ENCODE measurements around the gene DNAH14.

DNA sequence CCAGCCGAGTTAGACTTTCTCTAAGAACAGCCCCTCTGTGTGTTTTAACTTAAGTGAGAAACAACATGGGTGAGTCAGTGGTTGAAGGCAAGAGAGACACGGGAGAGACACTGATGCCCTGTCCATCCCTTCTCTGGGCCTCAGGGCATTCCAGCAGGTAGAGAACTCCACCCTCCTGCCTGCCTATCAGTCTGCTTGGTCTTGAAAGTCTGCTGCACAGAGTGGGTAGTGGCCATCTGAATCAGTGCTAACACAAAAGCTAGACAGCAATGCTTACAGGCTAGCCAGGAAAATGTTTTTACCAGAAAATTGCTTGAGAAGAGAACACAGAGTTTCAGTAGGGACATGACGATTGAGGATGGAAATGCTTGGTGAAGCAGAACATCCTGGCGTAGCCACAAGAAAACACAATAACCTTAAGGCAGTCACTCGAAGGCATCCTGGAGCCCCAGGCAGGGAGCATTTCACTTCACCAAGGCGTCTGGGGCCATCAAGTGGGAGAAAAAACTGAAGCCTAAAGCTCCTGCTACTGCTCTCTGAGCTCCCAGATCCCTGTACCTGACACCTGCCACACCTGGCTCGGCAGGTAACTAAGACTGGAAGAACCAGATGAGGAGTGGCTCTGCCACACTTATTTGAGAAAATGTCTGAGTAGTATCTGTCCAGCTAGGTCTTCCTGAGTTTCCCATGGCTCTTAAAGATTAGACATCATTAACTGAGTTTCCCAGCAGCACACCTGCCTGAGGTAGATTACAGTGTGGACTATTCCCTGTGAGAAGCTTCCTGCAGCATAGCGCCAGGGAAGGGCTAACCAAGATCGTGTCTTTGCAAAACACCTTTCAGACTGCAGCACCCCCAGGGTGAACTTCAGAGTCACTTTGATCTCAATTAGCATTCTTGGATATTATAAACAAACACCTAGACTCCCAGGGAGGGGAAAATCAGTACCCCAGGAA, 516.4 kb downstream of the DNAH14 start:
- TF ChIP-seq, protein P1, sequence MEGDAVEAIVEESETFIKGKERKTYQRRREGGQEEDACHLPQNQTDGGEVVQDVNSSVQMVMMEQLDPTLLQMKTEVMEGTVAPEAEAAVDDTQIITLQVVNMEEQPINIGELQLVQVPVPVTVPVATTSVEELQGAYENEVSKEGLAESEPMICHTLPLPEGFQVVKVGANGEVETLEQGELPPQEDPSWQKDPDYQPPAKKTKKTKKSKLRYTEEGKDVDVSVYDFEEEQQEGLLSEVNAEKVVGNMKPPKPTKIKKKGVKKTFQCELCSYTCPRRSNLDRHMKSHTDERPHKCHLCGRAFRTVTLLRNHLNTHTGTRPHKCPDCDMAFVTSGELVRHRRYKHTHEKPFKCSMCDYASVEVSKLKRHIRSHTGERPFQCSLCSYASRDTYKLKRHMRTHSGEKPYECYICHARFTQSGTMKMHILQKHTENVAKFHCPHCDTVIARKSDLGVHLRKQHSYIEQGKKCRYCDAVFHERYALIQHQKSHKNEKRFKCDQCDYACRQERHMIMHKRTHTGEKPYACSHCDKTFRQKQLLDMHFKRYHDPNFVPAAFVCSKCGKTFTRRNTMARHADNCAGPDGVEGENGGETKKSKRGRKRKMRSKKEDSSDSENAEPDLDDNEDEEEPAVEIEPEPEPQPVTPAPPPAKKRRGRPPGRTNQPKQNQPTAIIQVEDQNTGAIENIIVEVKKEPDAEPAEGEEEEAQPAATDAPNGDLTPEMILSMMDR (IDR thresholded peaks at IDR 0.05) = no peak
- no peak for TF ChIP-seq ZFX (IDR thresholded peaks at IDR 0.05; ENCODE audit: borderline replicate concordance)

Measured in 22Rv1 (cell line).